GM19023 (cell line): ENCODE results near the gene SUN5.

ENCODE experiments used
- ATAC-seq: cut with Tn5 transposase; IDR thresholded peaks from one replicate; pipeline ENCODE4 v1.9.1; 2021; ENCODE audit warnings: mild to moderate bottlenecking, moderate library complexity; ENCODE audit not compliant: unreplicated experiment

Gene SUN5

GRCh38 chr20:32995802-32996201, 8.4 kb downstream of the SUN5 start:
- ATAC-seq = no peak

- ATAC-seq = no peak
Observed at GRCh38 chr20:32993496-32994050, 10.7 kb downstream of the SUN5 start.

GRCh38 chr20:32991792-32992641, 12.2 kb downstream of the SUN5 start:
- no peak for ATAC-seq

- ATAC-seq = no peak
Observed at GRCh38 chr20:32991383-32991782, 12.8 kb downstream of the SUN5 start.

GRCh38 chr20:32990426-32990825, 13.8 kb downstream of the SUN5 start:
- no peak for ATAC-seq

GRCh38 chr20:32989507-32990283, 14.5 kb downstream of the SUN5 start:
- ATAC-seq = no peak

GRCh38 chr20:32988008-32988407, 16.2 kb downstream of the SUN5 start:
- ATAC-seq = no peak

- no peak for ATAC-seq
Observed at GRCh38 chr20:32987044-32987825, 17.0 kb downstream of the SUN5 start.

GRCh38 chr20:32986331-32986966, 17.8 kb downstream of the SUN5 start:
- ATAC-seq = no peak

GRCh38 chr20:32985596-32985995, 18.6 kb downstream of the SUN5 start:
- no peak for ATAC-seq

GRCh38 chr20:32984631-32985354, 19.4 kb downstream of the SUN5 start:
- no peak for ATAC-seq

GRCh38 chr20:32984196-32984595, 20.0 kb downstream of the SUN5 start:
- ATAC-seq = no peak

- no peak for ATAC-seq
Observed at GRCh38 chr20:32983459-32984112, 20.6 kb downstream of the SUN5 start.

- ATAC-seq = no peak
Observed at GRCh38 chr20:32982617-32983458, 21.4 kb downstream of the SUN5 start.

- no peak for ATAC-seq
Observed at GRCh38 chr20:32980990-32981389, 23.2 kb downstream of the SUN5 start.

- ATAC-seq = no peak
Observed at GRCh38 chr20:32980131-32980941, 23.9 kb downstream of the SUN5 start.

- ATAC-seq = no peak
Observed at GRCh38 chr20:32979201-32979998, 24.8 kb downstream of the SUN5 start.
